Adrenal gland (tissue), 12 donors: ENCODE measurements around the gene MAGI1. TPM values are rescaled to one million over a fixed set of nuclear protein-coding genes. Genes with fewer than 3 reads are reported as not detected.

Source experiments
- DNase-seq, 7 donors: peaks; one replicate each; pipeline ENCODE4 v3.0.0-alpha.2; 2019 to 2020
- H3K27ac ChIP-seq, 5 donors: fragments of 200-600 bp; sonication (generic) in 4 of 5; 1 replicate in 3 of 5; 2 replicates in 2 of 5; pipeline versions ENCODE4 v1.5.1 to v1.8.0; 2016 to 2020; ENCODE audit warnings: mild to moderate bottlenecking in 1 of 5
- H3K27me3 ChIP-seq: fragments of 200-600 bp; 2 replicates; pipeline ENCODE4 v1.8.0; 2021
- H3K36me3 ChIP-seq, 2 donors: fragments of 200-600 bp; replicated peaks in 1 of 2; 1 replicate in 1 of 2; 2 replicates in 1 of 2; pipeline versions ENCODE4 v1.5.1 to v1.8.0; 2018 to 2022
- H3K4me1 ChIP-seq, 2 donors: fragments of 200-600 bp; replicated peaks in 1 of 2; 1 replicate in 1 of 2; 2 replicates in 1 of 2; pipeline versions ENCODE4 v1.5.1 to v1.8.0; 2018 to 2021
- H3K4me3 ChIP-seq, 4 donors: fragments of 200-600 bp; sonication (generic) in 3 of 4; one replicate each; pipeline ENCODE4 v1.5.1; 2016 to 2018
- H3K9me3 ChIP-seq, 3 donors: fragments of 200-600 bp; sonication (generic) in 1 of 3; replicated peaks in 1 of 3; 1 replicate in 2 of 3; 2 replicates in 1 of 3; pipeline versions ENCODE4 v1.5.1 to v1.8.0; 2016 to 2021
- POLR2A ChIP-seq, 2 donors: fragments of 450-650 bp; IDR thresholded peaks; one replicate each; pipeline ENCODE4 v1.6.1; 2017; ENCODE audit warnings: antibody characterized with exemption in 2 of 2, mild to moderate bottlenecking in 2 of 2, moderate library complexity in 1 of 2
- WGBS, 4 donors: extraction: QIAGEN DNeasy Blood & Tissue Kit in 2 of 4; methylation state at CpG; one replicate each; pipeline versions ENCODE4 v1.1.5 to v1.1.7; 2013 to 2017; 5-methylcytosine and 5-hydroxymethylcytosine counted together
- intact Hi-C, 2 donors: fragments of 100-400 bp; cut with DNase I; formaldehyde crosslinking; loops; one replicate each; pipeline versions ENCODE4 v1.14.1 to v1.15.0; 2022 to 2023
- polyA plus RNA-seq, 3 donors: library from polyadenylated mRNA; stranded (reverse); fragments of 200-250 nt in 2 of 3; fragments of 350-450 nt in 1 of 3; fragmentation: Illumina TruSeq in 1 of 3; extraction: RNeasy Lipid Tissue Mini Kit (QIAGEN cat#74804) in 1 of 3; gene quantifications; one replicate each; pipeline ENCODE4 v1.2.3, GENCODE V29; 2013 to 2014
- total RNA-seq, 9 donors: library from RNA; depleted of rRNA in 4 of 9; stranded (reverse); fragments of >200 nt in 4 of 9; fragments of 120-200 nt in 1 of 9; fragmentation: NEBNext Ultra II Directional in 1 of 9; extraction: Animal tissue kit (Norgen Biotek cat#: 25700) in 1 of 9; gene quantifications; one replicate each; pipeline versions ENCODE4 v1.1.0 to v1.2.4, GENCODE V29; 2013 to 2023
- TF ChIP-seq, protein P1 (sequence below), 6 experiments: fragments of 450-650 bp in 4 of 6; fragments of 200-600 bp in 2 of 6; sonication (generic) in 1 of 6; IDR thresholded peaks; 1 replicate in 5 of 6; 2 replicates in 1 of 6; pipeline versions ENCODE4 v1.5.1 to v1.8.0; 2016 to 2021; ENCODE audit warnings: antibody characterized with exemption in 6 of 6, mild to moderate bottlenecking in 2 of 6, moderate library complexity in 1 of 6
- donor health status: healthy with polysubstance abuse.
- donor health status: Bipolar disorder and iron deficiency.
- donor health status: DM: yes; HTN: yes; CAD: no.
- donor health status: DM: no; HTN: no; CAD: no.
- donor health status: DM: no; HTN: no; CAD: no.
- donor health status: DM: yes; HTN: yes; CAD: no.

Gene MAGI1
- total and polyA plus RNA-seq, 12 donors, result 4.8 to 31.6 (median 18.5) TPM

DNA sequence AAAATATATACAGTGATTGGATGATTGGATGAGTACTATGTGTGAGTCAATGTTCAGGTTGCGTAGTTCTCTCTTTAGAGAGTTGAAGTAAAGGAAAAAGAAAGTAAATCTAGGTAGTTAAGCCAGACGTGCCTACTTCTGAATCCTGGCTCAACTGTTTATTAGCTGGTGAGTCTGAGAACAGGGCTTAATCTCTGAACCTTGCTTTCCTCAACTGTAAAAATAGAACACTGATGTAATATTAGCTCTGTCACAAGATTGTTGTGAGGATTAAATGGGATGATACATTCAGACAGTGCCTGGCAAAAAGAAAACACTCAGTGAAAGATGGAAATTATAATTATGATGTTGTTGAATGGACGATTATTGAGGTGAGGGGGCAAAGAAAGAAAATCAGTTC, 413.4 kb downstream of the MAGI1 start:
- TF ChIP-seq, protein P1, sequence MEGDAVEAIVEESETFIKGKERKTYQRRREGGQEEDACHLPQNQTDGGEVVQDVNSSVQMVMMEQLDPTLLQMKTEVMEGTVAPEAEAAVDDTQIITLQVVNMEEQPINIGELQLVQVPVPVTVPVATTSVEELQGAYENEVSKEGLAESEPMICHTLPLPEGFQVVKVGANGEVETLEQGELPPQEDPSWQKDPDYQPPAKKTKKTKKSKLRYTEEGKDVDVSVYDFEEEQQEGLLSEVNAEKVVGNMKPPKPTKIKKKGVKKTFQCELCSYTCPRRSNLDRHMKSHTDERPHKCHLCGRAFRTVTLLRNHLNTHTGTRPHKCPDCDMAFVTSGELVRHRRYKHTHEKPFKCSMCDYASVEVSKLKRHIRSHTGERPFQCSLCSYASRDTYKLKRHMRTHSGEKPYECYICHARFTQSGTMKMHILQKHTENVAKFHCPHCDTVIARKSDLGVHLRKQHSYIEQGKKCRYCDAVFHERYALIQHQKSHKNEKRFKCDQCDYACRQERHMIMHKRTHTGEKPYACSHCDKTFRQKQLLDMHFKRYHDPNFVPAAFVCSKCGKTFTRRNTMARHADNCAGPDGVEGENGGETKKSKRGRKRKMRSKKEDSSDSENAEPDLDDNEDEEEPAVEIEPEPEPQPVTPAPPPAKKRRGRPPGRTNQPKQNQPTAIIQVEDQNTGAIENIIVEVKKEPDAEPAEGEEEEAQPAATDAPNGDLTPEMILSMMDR (IDR thresholded peaks at IDR 0.05), result no peak
- no peak for TF ChIP-seq POLR2A (IDR thresholded peaks at IDR 0.05)
- 54 to 82% (median 77%) methylated on average over 3 of the region's 3 CpGs for WGBS, 4 donors
- Histone ChIP-seq H3K27ac (no peak overlapping the region), H3K4me3 (no peak overlapping the region), H3K36me3 (no peaks in the 10 kb centered on the region), H3K4me1 (no peaks in the 10 kb centered on the region), H3K27me3 (no peaks in the 10 kb centered on the region), H3K9me3 (no peaks in the 10 kb centered on the region)
- no peak for DNase-seq
- intact Hi-C loops, result no loop called here

DNA sequence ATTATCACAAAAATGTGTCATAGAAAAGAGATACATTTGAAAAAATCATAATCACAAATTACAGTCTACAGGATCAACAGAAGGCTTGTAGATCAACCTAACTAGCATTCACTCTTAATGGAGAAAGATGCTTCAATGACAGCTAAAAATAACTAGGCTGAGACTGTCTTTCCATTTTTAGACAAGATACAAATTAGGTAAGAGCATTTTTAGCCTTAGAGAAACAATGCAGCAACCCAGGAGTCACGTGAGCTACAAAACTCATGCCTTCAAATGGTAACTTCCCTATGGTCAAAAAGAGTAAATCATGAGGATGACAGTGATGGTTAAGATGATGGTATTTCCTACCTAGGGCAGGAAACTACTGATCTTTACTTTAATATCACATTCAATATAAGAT, 415.4 kb downstream of the MAGI1 start:
- Histone ChIP-seq H3K27me3 (no peaks in the 10 kb centered on the region), H3K9me3 (no peaks in the 10 kb centered on the region), H3K4me3 (no peak overlapping the region), H3K27ac (no peak overlapping the region), H3K36me3 (no peaks in the 10 kb centered on the region), H3K4me1 (no peaks in the 10 kb centered on the region)
- intact Hi-C loops, result no loop called here
- 63 to 85% (median 80%) methylated on average over 1 of the region's 1 CpG for WGBS, 4 donors
- TF ChIP-seq POLR2A (IDR thresholded peaks at IDR 0.05), result no peak
- TF ChIP-seq, protein P1 (IDR thresholded peaks at IDR 0.05), result no peak
- no peak for DNase-seq

DNA sequence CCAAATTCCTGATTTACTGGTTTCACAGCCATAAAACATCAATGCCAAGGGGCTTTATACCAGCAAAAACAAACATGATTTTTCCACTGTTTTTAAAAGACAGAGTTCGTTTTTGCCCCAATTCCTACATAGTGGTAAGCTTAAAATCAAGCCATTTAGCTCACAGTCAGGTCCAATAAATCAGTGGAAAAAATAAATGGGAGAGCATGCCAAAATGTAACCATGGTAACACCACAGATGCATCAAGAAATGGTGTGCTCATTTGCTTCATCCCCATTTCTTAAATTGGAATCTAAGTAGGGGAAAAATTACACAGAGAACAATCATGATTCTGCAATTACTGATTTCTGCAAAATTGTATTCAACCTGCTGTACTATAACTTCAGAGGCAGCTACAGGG, 418.8 kb downstream of the MAGI1 start:
- Histone ChIP-seq H3K27ac (no peak overlapping the region), H3K36me3 (no peaks in the 10 kb centered on the region), H3K9me3 (no peaks in the 10 kb centered on the region), H3K4me1 (no peaks in the 10 kb centered on the region), H3K27me3 (no peaks in the 10 kb centered on the region), H3K4me3 (no peak overlapping the region)
- intact Hi-C loops, result no loop called here
- WGBS, 4 donors, result 64 to 85% (median 69%) methylated on average over 1 of the region's 1 CpG
- TF ChIP-seq, protein P1 (IDR thresholded peaks at IDR 0.05), result no peak
- TF ChIP-seq POLR2A (IDR thresholded peaks at IDR 0.05), result no peak
- no peak for DNase-seq

DNA sequence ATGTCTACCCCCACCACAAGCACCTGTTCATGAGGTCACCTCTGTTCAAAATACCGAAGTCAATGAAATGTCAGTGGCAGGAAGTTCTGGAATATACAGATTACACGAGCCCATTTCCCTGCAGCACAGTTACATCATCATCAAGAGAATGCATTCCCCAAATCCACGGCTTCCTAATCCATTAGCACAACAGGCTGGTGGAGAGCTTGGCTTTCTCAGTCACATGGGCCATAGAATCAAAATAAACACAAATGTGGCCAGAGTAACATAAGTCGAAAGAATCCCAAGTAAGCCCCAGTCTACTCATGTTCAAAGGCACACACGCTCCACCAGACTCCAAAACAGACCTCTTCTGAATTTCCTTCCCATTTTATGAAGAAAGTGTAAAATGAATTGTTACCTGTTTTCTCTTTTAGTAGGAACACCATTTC, 419.3 kb downstream of the MAGI1 start:
- no peaks in the 10 kb centered on the region for H3K36me3 ChIP-seq
- no peaks in the 10 kb centered on the region for H3K27me3 ChIP-seq
- WGBS, 4 donors, result 65 to 82% (median 69%) methylated on average over 5 of the region's 5 CpGs
- intact Hi-C loops, result no loop called here
- H3K4me3 ChIP-seq, result no peak overlapping the region
- no peak overlapping the region for H3K27ac ChIP-seq
- DNase-seq, result no peak
- H3K9me3 ChIP-seq, result no peaks in the 10 kb centered on the region
- no peaks in the 10 kb centered on the region for H3K4me1 ChIP-seq
- TF ChIP-seq, protein P1 (IDR thresholded peaks at IDR 0.05), result no peak
- TF ChIP-seq POLR2A (IDR thresholded peaks at IDR 0.05), result no peak
